Measurements from ENCODE around the gene IL20RA. TPM values are rescaled to one million over a fixed set of nuclear protein-coding genes. Genes with fewer than 3 reads are reported as not detected.
"Not testable (repeated sequence)": the region's sequence is repeated elsewhere in the genome, so short reads cannot be mapped to it uniquely, and the experiment has no call there.

Gene IL20RA
- total RNA-seq, 3 donors from 2014 or later (not counting 1 experiment from before 2014, with no cell fraction given): not detected

DNA sequence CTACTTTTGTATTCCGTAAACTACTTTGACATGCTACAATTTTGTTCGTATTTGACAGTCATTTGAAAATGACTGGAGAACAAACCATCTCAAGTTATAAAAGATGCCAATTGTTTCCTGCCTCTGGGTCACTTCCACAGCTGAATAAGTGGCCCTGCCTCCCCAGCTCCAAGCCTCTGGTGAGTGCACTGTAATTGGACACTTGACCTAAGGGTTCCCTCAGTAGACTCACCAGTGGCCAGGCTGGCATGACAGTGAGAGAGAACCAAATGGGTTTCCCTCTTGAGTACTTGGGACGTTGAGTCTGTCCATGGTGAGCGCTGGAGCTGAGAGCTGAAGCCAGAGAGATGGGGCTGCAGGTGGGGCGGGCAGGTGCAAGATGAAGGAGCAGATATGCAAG, 65.6 kb downstream of the IL20RA start:
- peaks cover 20 to 41% of the 10 kb centered on the region in 2 donors for H3K27me3 Mint-ChIP-seq (ENCODE audit: low read depth in 2 of 2)
- no peaks in the 10 kb centered on the region for H3K9me3 Mint-ChIP-seq
- WGBS (ENCODE audit: insufficient coverage): 85% methylated on average over 5 of the region's 5 CpGs
- H3K27ac Mint-ChIP-seq: no peak overlapping the region
- H3K27me3 ChIP-seq (ENCODE audit: control insufficient read depth, insufficient read depth, low read length): peaks cover 4% of the 10 kb centered on the region
- H3K36me3 Mint-ChIP-seq: no peaks in the 10 kb centered on the region
- no peaks in the 10 kb centered on the region for H3K4me1 Mint-ChIP-seq
- H3K4me1 ChIP-seq (ENCODE audit: control insufficient read depth, insufficient read depth, low read length): no peaks in the 10 kb centered on the region
- TF ChIP-seq, protein P1, sequence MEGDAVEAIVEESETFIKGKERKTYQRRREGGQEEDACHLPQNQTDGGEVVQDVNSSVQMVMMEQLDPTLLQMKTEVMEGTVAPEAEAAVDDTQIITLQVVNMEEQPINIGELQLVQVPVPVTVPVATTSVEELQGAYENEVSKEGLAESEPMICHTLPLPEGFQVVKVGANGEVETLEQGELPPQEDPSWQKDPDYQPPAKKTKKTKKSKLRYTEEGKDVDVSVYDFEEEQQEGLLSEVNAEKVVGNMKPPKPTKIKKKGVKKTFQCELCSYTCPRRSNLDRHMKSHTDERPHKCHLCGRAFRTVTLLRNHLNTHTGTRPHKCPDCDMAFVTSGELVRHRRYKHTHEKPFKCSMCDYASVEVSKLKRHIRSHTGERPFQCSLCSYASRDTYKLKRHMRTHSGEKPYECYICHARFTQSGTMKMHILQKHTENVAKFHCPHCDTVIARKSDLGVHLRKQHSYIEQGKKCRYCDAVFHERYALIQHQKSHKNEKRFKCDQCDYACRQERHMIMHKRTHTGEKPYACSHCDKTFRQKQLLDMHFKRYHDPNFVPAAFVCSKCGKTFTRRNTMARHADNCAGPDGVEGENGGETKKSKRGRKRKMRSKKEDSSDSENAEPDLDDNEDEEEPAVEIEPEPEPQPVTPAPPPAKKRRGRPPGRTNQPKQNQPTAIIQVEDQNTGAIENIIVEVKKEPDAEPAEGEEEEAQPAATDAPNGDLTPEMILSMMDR (IDR thresholded peaks at IDR 0.05): no peak
- H3K4me3 Mint-ChIP-seq: no peak overlapping the region
- no peak overlapping the region for H3K27ac ChIP-seq (ENCODE audit: low read length)
- intact Hi-C loops (cut with micrococcal nuclease): no loop called here
- ATAC-seq (no peak), DNase-seq (no peak)
- no peaks in the 10 kb centered on the region for H3K9me3 ChIP-seq (ENCODE audit: control insufficient read depth, insufficient read depth, low read length)
- no peaks in the 10 kb centered on the region for H3K36me3 ChIP-seq (ENCODE audit: control insufficient read depth, insufficient read depth, low read length)
- no peak overlapping the region for H3K4me3 ChIP-seq (ENCODE audit: low read length)

DNA sequence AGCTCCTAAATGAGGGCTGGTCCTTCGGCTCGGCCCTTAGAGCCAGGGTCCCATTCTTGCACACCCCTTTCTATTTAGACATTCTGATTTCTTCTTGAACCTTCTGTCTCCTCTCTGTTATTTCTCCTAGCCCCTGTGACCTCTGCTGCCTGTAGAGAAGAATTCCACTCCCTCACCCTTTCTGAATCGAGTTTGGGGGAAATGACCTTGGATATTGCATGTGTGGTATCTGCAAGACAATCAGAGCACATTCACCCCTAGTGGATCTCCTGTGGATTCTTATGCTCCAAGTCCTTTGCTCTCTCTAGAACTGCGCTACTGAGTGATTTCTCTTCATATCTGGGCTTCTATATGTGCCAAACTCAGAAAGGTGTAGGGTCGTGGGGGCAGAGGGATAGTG, 67.7 kb downstream of the IL20RA start:
- Histone ChIP-seq H3K36me3 (ENCODE audit: control insufficient read depth, insufficient read depth, low read length) (no peaks in the 10 kb centered on the region), H3K27ac (ENCODE audit: low read length) (no peak overlapping the region), H3K4me1 (ENCODE audit: control insufficient read depth, insufficient read depth, low read length) (no peaks in the 10 kb centered on the region), H3K9me3 (ENCODE audit: control insufficient read depth, insufficient read depth, low read length) (no peaks in the 10 kb centered on the region), H3K27me3 (ENCODE audit: control insufficient read depth, insufficient read depth, low read length) (peaks cover 5% of the 10 kb centered on the region), H3K4me3 (ENCODE audit: low read length) (no peak overlapping the region)
- intact Hi-C loops (cut with micrococcal nuclease): no loop called here
- TF ChIP-seq, protein P1 (IDR thresholded peaks at IDR 0.05): no peak
- peaks cover 19 to 41% of the 10 kb centered on the region in 2 donors for H3K27me3 Mint-ChIP-seq (ENCODE audit: low read depth in 2 of 2)
- H3K9me3 Mint-ChIP-seq: no peaks in the 10 kb centered on the region
- H3K4me3 Mint-ChIP-seq: no peak overlapping the region
- DNase-seq: no peak
- WGBS (ENCODE audit: insufficient coverage): 84% methylated on average over 4 of the region's 5 CpGs
- no peak overlapping the region for H3K27ac Mint-ChIP-seq
- H3K4me1 Mint-ChIP-seq: no peaks in the 10 kb centered on the region
- H3K36me3 Mint-ChIP-seq: no peaks in the 10 kb centered on the region
- ATAC-seq: no peak

DNA sequence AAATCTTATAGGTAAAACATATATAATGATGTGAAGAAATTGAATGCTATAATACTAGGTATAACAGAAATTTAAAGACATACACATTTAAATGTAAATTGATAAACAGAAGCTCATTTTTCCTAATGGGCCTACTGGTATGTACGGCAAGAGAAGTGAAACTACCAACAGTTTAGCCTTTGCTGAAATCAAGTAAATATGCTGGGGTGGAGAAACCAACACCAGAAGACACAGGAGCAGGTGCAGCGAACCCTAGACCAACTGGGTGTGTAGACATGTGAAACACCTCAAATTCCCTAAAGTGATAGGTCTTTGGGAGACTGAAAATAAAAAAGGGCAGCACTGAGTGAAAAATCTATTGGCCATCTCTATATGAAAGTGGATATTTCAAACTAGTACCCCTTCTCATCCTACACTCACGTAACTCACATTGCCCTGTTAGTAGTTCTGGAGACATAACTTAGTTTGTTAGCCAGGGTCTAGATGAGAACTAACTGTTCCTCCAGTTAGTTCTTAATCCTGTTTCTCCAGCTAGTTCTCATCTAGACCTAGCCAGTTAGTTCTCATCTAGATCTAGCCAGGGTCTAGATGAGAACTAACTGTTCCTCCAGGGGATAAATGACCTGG, 69.6 kb downstream of the IL20RA start:
- peaks cover 6% of the 10 kb centered on the region for H3K27me3 ChIP-seq (ENCODE audit: control insufficient read depth, insufficient read depth, low read length)
- H3K4me1 ChIP-seq (ENCODE audit: control insufficient read depth, insufficient read depth, low read length): no peaks in the 10 kb centered on the region
- no peak overlapping the region for H3K4me3 ChIP-seq (ENCODE audit: low read length)
- no peaks in the 10 kb centered on the region for H3K4me1 Mint-ChIP-seq
- 68% methylated on average over 3 of the region's 3 CpGs for WGBS (ENCODE audit: insufficient coverage)
- H3K4me3 Mint-ChIP-seq: no peak overlapping the region
- no peaks in the 10 kb centered on the region for H3K36me3 Mint-ChIP-seq
- no peak overlapping the region for H3K27ac Mint-ChIP-seq
- TF ChIP-seq, protein P1 (IDR thresholded peaks at IDR 0.05): no peak
- ATAC-seq (no peak), DNase-seq (no peak)
- H3K9me3 ChIP-seq (ENCODE audit: control insufficient read depth, insufficient read depth, low read length): no peaks in the 10 kb centered on the region
- intact Hi-C loops (cut with micrococcal nuclease): no loop called here
- no peaks in the 10 kb centered on the region for H3K36me3 ChIP-seq (ENCODE audit: control insufficient read depth, insufficient read depth, low read length)
- no peak overlapping the region for H3K27ac ChIP-seq (ENCODE audit: low read length)
- peaks cover 18 to 37% of the 10 kb centered on the region in 2 donors for H3K27me3 Mint-ChIP-seq (ENCODE audit: low read depth in 2 of 2)
- H3K9me3 Mint-ChIP-seq: no peaks in the 10 kb centered on the region

DNA sequence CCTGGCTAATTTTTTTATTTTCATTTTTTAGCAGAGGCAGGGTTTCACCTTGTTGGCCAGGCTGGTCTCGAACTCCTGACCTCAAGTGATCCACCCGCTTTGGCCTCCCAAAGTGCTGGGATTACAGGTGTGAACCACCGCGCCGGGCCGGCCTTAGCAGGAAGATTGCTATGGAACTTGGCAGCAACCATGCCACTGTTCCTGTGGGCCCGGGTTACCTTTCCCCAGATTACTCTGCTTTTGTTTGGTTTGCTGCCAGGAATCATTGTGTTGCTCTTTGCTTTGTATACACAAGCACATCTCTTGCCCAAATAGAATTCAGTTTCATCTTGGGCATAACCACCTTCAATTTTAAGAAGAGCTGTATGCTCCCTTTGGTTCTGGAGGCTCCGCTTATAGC, 71.0 kb downstream of the IL20RA start:
- H3K36me3 Mint-ChIP-seq; H3K27ac Mint-ChIP-seq; H3K36me3 ChIP-seq (ENCODE audit: control insufficient read depth, insufficient read depth, low read length); H3K27me3 ChIP-seq (ENCODE audit: control insufficient read depth, insufficient read depth, low read length); DNase-seq; ATAC-seq; H3K4me1 Mint-ChIP-seq; H3K4me3 ChIP-seq (ENCODE audit: low read length); intact Hi-C loops (cut with micrococcal nuclease); H3K27ac ChIP-seq (ENCODE audit: low read length); H3K4me1 ChIP-seq (ENCODE audit: control insufficient read depth, insufficient read depth, low read length); H3K9me3 ChIP-seq (ENCODE audit: control insufficient read depth, insufficient read depth, low read length); H3K4me3 Mint-ChIP-seq; H3K9me3 Mint-ChIP-seq: not testable (repeated sequence)
- H3K27me3 Mint-ChIP-seq (ENCODE audit: low read depth in 2 of 2): peaks cover 19 to 29% of the 10 kb centered on the region in 2 donors
- 97% methylated on average over 8 of the region's 8 CpGs for WGBS (ENCODE audit: insufficient coverage)

Data from natural killer cell (primary cell).